Measurements from ENCODE around the gene CD63.

Gene CD63

GRCh38 chr12:55703901-55704761, 24.7 kb downstream of the CD63 start:
- DNase-seq: peak; percentile 80

GRCh38 chr12:55703288-55703687, 25.5 kb downstream of the CD63 start:
- DNase-seq: peak; percentile 69

- DNase-seq: no peak
Observed at GRCh38 chr12:55702861-55703260, 25.9 kb downstream of the CD63 start.

GRCh38 chr12:55700255-55701018, 28.4 kb downstream of the CD63 start:
- no peak for DNase-seq

GRCh38 chr12:55699471-55700055, 29.2 kb downstream of the CD63 start:
- no peak for DNase-seq

GRCh38 chr12:55698965-55699364, 29.8 kb downstream of the CD63 start:
- no peak for DNase-seq

- DNase-seq: no peak
Observed at GRCh38 chr12:55698241-55698955, 30.4 kb downstream of the CD63 start.

GRCh38 chr12:55697686-55698085, 31.1 kb downstream of the CD63 start:
- no peak for DNase-seq

- DNase-seq: no peak
Observed at GRCh38 chr12:55696796-55697462, 31.9 kb downstream of the CD63 start.

- DNase-seq: no peak
Observed at GRCh38 chr12:55696141-55696540, 32.7 kb downstream of the CD63 start.

- DNase-seq: no peak
Observed at GRCh38 chr12:55695349-55695748, 33.5 kb downstream of the CD63 start.

- no peak for DNase-seq
Observed at GRCh38 chr12:55694651-55695050, 34.2 kb downstream of the CD63 start.

GRCh38 chr12:55694188-55694515, 34.7 kb downstream of the CD63 start:
- DNase-seq: no peak

GRCh38 chr12:55693323-55694187, 35.3 kb downstream of the CD63 start:
- DNase-seq: no peak

GRCh38 chr12:55692631-55693322, 36.0 kb downstream of the CD63 start:
- no peak for DNase-seq

- DNase-seq: no peak
Observed at GRCh38 chr12:55688716-55689655, 39.8 kb downstream of the CD63 start.

- no peak for DNase-seq
Observed at GRCh38 chr12:55687746-55688145, 41.1 kb downstream of the CD63 start.

GRCh38 chr12:55686366-55687010, 42.3 kb downstream of the CD63 start:
- DNase-seq: no peak

GRCh38 chr12:55685671-55686070, 43.1 kb downstream of the CD63 start:
- no peak for DNase-seq
